ENCODE measurements around the gene SLC6A13.
"Not testable (repeated sequence)": the region's sequence is repeated elsewhere in the genome, so short reads cannot be mapped to it uniquely, and the experiment has no call there.

SLC6A13 gene

DNA sequence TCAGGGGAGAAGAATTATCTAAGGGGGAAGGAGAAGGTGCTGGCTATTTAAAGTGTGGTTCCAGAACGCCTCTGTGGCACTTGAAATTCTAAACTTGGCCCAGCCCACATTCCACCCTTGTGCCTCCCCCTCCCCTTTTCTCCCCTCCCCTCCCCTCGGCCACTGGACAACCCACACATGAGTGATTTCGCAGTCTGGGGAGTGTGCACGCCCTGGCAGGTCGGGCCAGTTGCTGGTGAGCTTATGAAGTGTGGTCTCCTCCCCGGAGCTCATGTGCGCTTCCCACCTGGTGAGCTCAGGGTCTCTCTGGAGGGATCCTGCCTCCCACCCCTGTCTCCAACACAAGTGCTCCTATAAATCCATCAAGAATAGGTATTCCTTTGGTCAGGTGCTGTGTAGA is at the start of gene SLC6A13:
Gene SLC6A13 (minus strand): TSS at position 20 of the 400 bp plus-strand sequence. CDS start 2,784 bp downstream, outside the sequence.
- DNase-seq (ENCODE audit: low spot score): no peak

DNA sequence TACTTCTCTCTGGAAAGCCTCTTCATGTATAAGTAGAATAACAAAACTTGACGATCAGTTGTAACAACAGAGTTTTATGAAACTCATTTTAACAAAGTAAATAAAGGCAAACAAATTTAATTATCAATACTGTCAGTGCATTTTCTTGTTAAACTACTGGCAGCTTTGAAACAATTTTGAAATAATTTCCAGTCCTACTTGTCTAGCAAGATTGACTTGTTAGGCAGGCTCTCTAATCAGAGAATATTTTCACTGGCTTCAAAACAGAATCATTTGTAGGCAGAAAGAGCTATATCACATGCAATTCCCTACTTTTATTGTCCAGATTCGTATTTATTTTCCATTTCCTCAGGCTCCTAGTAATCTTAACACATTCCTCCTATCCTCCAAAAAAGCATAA is 45.9 kb upstream of the SLC6A13 start:
- DNase-seq (ENCODE audit: low spot score): no peak

DNA sequence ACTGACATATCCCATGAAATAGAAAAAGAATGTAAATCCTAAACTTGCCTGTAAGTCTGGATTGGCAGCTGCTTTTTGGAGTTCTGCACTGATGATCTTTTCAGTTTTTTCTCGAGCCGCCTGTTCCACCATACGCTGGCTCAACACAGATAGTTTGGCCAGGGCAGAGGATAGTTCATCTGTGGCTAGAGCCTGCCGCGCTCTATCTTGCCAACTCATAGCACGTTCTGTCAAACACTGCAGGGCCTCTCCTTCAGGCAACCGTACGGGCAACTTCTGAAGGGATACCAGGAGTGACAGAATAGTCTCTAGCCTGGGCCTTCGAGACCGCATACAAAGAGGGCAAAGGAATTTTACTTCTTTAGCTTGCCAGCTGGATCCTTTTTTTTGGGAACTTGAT is 44.8 kb upstream of the SLC6A13 start:
- no peak for DNase-seq (ENCODE audit: low spot score)

DNA sequence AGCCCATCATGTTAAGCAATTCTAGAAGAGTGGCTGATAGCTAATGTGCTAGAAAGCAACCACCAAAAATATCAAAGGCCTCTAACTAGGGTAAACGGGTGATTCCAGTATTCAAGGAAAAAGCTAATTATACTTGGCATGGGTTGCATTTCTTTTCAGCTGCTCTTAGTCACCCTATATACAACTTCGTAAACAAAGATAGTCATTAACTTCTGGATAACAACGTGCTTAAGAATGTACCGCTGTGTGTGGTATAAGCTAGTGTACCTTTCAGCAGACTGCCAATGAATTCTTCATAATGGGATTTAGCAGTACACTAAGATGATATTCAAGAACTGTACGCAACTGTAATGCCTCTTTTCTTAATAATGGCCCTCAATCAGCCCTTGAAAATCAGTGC is 42.2 kb upstream of the SLC6A13 start:
- no peak for DNase-seq (ENCODE audit: low spot score)

DNA sequence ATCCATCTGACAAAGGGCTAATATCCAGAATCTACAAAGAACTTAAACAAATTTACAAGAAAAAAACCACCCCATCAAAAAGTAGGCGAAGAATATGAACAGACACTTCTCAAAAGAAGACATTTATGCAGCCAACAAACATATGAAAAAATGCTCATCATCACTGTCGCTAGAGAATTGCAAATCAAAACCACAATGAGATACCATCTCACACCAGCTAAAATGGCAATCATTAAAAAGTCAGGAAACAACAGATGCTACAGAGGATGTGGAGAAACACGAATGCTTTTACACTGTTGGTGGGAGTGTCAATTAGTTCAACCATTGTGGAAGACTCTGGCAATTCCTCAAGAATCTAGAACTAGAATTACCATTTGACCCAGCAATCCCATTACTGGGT is 40.1 kb upstream of the SLC6A13 start:
- not testable (repeated sequence) for DNase-seq (ENCODE audit: low spot score)

DNA sequence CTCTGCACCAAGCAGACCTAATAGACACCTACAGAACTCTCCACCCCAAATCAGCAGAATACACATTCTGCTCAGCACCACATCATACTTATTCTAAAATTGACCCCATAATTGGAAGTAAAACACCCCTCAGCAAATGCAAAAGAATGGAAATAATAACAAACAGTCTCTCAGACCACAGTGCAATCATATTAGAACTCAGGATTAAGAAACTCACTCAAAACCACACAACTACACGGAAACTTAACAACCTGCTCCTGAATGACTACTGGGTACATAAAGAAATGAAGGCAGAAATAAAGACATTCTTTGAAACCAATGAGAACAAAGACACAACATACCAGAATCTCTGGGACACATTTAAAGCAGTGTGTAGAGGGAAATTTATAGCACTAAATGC is 37.5 kb upstream of the SLC6A13 start:
- not testable (repeated sequence) for DNase-seq (ENCODE audit: low spot score)

- not testable (repeated sequence) for DNase-seq (ENCODE audit: low spot score)
Observed at GRCh38 chr12:299511-299910, 36.9 kb upstream of the SLC6A13 start.

GRCh38 chr12:298059-298458 is 35.4 kb upstream of the SLC6A13 start:
- not testable (repeated sequence) for DNase-seq (ENCODE audit: low spot score)

DNA sequence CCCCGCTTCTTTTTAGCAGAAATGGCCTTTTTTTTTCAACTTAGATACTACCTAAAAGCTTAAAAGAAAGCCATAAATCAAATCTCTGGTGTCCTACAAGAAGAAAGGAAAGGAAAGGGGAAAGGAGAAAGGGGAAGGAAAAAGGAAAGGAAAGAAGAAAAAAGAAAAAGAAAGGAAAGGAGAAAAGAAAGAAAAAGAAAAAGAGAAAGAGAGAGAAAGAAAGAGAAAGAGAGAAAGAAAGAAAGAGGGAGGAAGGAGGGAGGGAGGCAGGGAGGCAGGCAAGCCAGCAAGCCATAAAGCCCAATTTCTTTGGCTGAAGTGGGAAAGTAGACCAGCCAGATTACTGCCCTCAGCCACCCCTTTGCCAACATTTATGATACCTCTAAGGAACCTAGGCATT is 32.5 kb upstream of the SLC6A13 start:
- no peak for DNase-seq (ENCODE audit: low spot score)

DNA sequence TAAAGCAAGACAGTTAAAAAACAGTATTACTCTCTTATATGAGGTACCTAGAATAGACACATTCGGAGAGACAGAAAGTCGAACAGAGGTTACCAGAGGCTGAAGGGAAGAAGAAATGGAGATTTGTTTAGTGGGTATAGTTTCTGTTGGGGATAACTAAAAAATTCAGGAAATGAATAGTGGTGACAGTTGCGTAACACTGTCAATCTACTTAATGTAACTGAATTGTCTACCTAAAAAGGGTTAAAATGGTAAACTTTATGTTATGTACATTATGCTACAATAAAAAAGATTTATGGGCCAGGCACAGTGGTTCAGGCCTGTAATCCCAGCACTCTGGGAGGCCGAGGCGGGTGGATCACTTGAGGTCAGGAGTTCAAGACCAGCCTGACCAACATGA is 30.6 kb upstream of the SLC6A13 start:
- no peak for DNase-seq (ENCODE audit: low spot score)

- DNase-seq (ENCODE audit: low spot score): no peak
Observed at GRCh38 chr12:292186-292585, 29.6 kb upstream of the SLC6A13 start.

DNA sequence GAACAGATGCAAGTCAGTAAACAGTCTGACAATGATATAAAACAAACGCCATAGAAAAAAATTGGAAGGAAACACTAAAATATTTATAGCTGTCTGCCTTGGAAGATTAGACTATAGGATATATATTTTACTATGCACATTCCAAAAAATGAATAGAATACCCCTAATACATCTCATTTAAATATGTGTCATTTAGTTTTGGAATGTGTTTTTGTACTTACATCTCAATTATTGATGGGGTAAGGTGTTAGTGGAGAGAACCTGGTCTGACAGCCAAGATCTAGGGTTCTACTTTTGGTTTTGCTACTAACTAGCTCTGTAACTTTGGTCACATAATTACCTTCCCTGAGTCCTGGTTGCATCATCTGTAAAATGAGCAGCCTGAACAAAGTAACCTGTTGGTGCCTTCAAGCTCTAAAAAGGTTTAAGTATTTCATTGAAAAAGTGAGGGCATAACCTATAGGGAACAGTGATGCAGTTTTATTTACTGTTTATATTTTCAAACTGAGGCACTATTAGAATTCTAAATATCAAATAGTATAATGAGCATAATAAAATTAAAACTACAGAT is 28.6 kb upstream of the SLC6A13 start:
- no peak for DNase-seq (ENCODE audit: low spot score)

DNA sequence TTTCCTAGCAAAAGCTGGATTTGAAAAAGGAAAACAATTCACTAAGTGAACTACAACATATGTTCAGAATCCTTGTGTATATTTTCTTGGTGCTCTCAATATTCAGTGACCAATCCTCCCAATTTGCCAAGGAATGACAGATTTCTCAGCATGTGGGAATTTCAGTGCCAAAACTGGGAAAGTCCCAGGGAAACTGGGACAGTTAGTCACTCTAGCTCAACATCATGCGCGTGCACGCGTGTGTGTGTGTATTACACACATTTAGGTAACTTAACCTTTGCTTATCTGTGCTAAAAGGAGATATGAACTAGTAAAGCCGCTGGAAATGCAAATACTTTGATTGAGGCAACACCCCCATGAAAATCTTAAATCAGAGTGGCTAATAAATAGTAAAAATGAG is 26.1 kb upstream of the SLC6A13 start:
- DNase-seq (ENCODE audit: low spot score): no peak

- DNase-seq (ENCODE audit: low spot score): no peak
Observed at GRCh38 chr12:286531-287300, 24.1 kb upstream of the SLC6A13 start.

GRCh38 chr12:278046-278445 is 15.4 kb upstream of the SLC6A13 start:
- no peak for DNase-seq (ENCODE audit: low spot score)

DNA sequence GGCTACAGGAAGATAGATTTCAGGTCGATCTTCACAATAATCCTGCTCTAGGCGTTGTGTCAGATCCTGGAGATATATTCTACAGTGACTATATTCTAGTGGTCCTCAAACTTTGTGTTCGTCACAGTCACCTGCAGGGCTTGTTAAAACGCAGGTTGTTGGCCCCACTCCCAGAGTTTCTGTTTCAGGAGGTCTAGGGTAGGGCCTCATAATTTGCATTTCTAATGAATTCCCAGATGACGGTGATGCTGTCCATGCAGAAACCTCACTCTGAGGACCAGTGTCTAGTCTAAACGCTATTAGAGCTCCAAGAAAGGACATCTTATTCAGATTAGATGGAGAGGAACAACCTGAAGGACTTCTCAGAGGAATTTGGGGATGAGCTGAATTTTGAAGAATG is 13.2 kb upstream of the SLC6A13 start:
- DNase-seq (ENCODE audit: low spot score): no peak

GRCh38 chr12:273382-273781 is 10.7 kb upstream of the SLC6A13 start:
- no peak for DNase-seq (ENCODE audit: low spot score)

- no peak for DNase-seq (ENCODE audit: low spot score)
Observed at GRCh38 chr12:272942-273341, 10.3 kb upstream of the SLC6A13 start.

DNA sequence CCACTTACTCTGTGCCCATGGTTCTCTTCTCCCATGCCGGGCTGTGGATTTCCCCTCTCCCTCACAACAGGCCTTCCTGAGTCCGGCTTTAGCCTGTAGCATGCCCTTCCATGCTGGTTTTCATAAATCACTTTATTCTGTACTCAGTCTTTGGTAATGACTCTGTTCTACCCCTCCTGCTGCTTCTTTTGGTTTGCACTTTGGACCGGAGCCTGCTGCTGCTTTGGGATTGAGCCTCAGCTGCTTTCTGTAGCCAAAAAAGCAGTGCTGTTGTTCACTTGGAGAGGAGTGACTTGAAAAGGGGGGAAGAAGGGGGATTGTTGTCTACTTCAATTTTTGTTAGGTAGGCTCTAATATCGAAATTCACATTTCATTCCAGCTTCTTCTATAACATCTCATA is 8.5 kb upstream of the SLC6A13 start:
- no peak for DNase-seq (ENCODE audit: low spot score)

- no peak for DNase-seq (ENCODE audit: low spot score)
Observed at GRCh38 chr12:269191-269590, 6.6 kb upstream of the SLC6A13 start.

- no peak for DNase-seq (ENCODE audit: low spot score)
Observed at GRCh38 chr12:268483-268840, 5.8 kb upstream of the SLC6A13 start.

GRCh38 chr12:267581-268482 is 5.2 kb upstream of the SLC6A13 start:
- DNase-seq (ENCODE audit: low spot score): no peak

DNA sequence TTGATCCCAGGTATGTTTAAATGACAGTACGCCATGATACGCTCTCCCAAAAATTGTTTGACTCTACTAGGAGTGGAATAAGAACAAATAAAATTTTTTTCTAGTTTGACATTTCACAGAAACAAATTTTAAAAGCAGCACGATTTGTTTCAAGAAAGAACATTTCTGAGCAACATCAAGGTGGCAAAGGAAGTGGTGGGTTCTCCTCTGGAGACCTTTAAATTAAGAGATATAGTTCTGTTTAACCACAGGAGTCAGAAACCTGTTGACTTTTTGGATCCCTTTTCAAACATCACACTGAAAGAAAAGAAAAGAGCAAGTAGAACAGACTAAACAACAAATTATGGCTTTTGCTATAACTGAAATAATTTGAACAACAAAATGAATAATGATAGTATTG is 2.5 kb upstream of the SLC6A13 start:
- DNase-seq (ENCODE audit: low spot score): no peak
